Measurements from ENCODE around the gene ASIC4. TPM values are rescaled to one million over a fixed set of nuclear protein-coding genes. Genes with fewer than 3 reads are reported as not detected.

ASIC4 gene
- total and polyA plus RNA-seq, 2 of the 8 experiments (the other 6 are each of a cell fraction or from before 2014, with no cell fraction given), result 0.12 to 0.22 TPM

- no peaks in the 10 kb centered on the region for H3K79me1 ChIP-seq (ENCODE audit: low read depth, low read length)
- no peak overlapping the region; the same call in 1 of the 2 replicates for H2AK5ac ChIP-seq (ENCODE audit: low read depth, low read length)
- H4K20me1 ChIP-seq (replicated peaks in 1 of 2; ENCODE audit: control insufficient read depth in 1 of 2, insufficient read depth in 2 of 2, low read length in 2 of 2), result no peaks in the 10 kb centered on the region
- no peak overlapping the region; the same call in 1 of the 2 replicates for H4K8ac ChIP-seq (ENCODE audit: extremely low read depth, insufficient read depth, low read length)
- H3K23ac ChIP-seq (ENCODE audit: insufficient read length), result no peak overlapping the region
- H3K36me3 ChIP-seq (ENCODE audit: control insufficient read depth in 2 of 4, insufficient read depth in 4 of 4, low read length in 3 of 4), result no peaks in the 10 kb centered on the region
- DNase-seq (ENCODE audit: low read depth in 1 of 2, low spot score in 2 of 2) (no peak), FAIRE-seq (no peak)
- 76% methylated on average over 10 of the region's 11 CpGs; no CpG with 5 or more reads in 1 of the 2 experiments for WGBS, 2 experiments (ENCODE audit: extremely low coverage in 1 of 2, insufficient coverage in 1 of 2, insufficient read length in 1 of 2, insufficient replicate concordance in 2 of 2, low coverage in 1 of 2, low lambda C conversion rate in 2 of 2, missing lambda C conversion rate in 1 of 2)
- H3K9ac ChIP-seq (replicated peaks in 1 of 4; ENCODE audit: extremely low read depth in 1 of 4, low read depth in 3 of 4, low read length in 3 of 4), result no peak overlapping the region
- 0 out of 2 replicates have a peak overlapping the region, but pooled peaks have one; percentile 33 for H2BK12ac ChIP-seq (ENCODE audit: low read depth, low read length)
- H3K4me2 ChIP-seq (ENCODE audit: insufficient read depth in 1 of 2, low read depth in 2 of 2, low read length in 2 of 2), result no peak overlapping the region
- no peak overlapping the region for H2AFZ ChIP-seq (ENCODE audit: low read length)
- no peaks in the 10 kb centered on the region for H3K9me3 ChIP-seq (ENCODE audit: insufficient read depth in 2 of 2, low read depth in 1 of 2, low read length in 1 of 2)
- peak overlapping the region; percentile 95; the same call in 1 of the 2 replicates for H2BK15ac ChIP-seq (ENCODE audit: low read length)
- ChIA-PET CTCF (ENCODE audit: partially characterized antibody) (interaction anchor here (0.8 to 113.1 kb wide), 14 partner anchors 5 to 148 kb away, joined by 3 to 7248 read pairs (median 6); partner anchors contain the start of genes ASIC4, CHPF, DES and GMPPA), POLR2A (ENCODE audit: partially characterized antibody) (interaction anchor here (0.9 to 3.8 kb wide), 13 partner anchors 14 to 84 kb away, joined by 3 to 14 read pairs (median 3); partner anchors contain the start of genes CHPF, GMPPA and TMEM198)
- no peak overlapping the region for H3K4me3 ChIP-seq (ENCODE audit: extremely low read depth in 1 of 4, insufficient read depth in 2 of 4, low read depth in 3 of 4, low read length in 4 of 4)
- no peaks in the 10 kb centered on the region for H3K79me2 ChIP-seq (ENCODE audit: control insufficient read depth in 1 of 2, insufficient read depth in 2 of 2, low read length in 2 of 2)
- H3K4ac ChIP-seq (replicated peaks; ENCODE audit: insufficient read length, low read depth, low read length), result no peak overlapping the region
- H2BK120ac ChIP-seq (replicated peaks; ENCODE audit: low read depth, low read length), result no peak overlapping the region
- peaks cover 2% of the 10 kb centered on the region; the same call in 1 of the 2 replicates for H3K23me2 ChIP-seq (ENCODE audit: low read depth, low read length)
- H3K27ac ChIP-seq (ENCODE audit: low read depth, low read length), result no peak overlapping the region
- H4K5ac ChIP-seq (ENCODE audit: insufficient read length, low read depth, low read length), result no peak overlapping the region
- H2BK20ac ChIP-seq (ENCODE audit: low read length), result no peak overlapping the region
- no peak overlapping the region for H3K14ac ChIP-seq (ENCODE audit: insufficient read length)
- peaks cover 0 to 25% (median 15%) of the 10 kb centered on the region in 4 experiments; a peak in 6 of 7 replicates for H3K4me1 ChIP-seq (replicated peaks in 1 of 4; ENCODE audit: control insufficient read depth in 3 of 4, insufficient read depth in 4 of 4, low read length in 3 of 4)
- peaks cover 0 to 24% (median 12%) of the 10 kb centered on the region in 4 experiments; a peak in 6 of 7 replicates for H3K27me3 ChIP-seq (replicated peaks in 1 of 4; ENCODE audit: control insufficient read depth in 3 of 4, extremely low read depth in 1 of 4, insufficient read depth in 3 of 4, low read length in 3 of 4)
- no peak overlapping the region for H3K56ac ChIP-seq (replicated peaks; ENCODE audit: insufficient read length, low read depth, low read length)
- peak overlapping the region; percentile 45; the same call in 1 of the 2 replicates for H2BK5ac ChIP-seq (ENCODE audit: low read depth, low read length)
- no peak overlapping the region for H4K91ac ChIP-seq (replicated peaks; ENCODE audit: insufficient read length, low read length)
- no peak overlapping the region for H3K18ac ChIP-seq (ENCODE audit: extremely low read depth, low read length)
- no peak for TF ChIP-seq SAP30 (IDR thresholded peaks at IDR 0.05; ENCODE audit: insufficient read depth, insufficient replicate concordance, low read length)
- TF ChIP-seq BCL11A (IDR thresholded peaks at IDR 0.05; ENCODE audit: low read depth in 2 of 2, low read length in 2 of 2), result no peak
- TF ChIP-seq RXRA (IDR thresholded peaks at IDR 0.05; ENCODE audit: insufficient read depth, low read depth, low read length), result no peak
- no peak for TF ChIP-seq JUND (IDR thresholded peaks at IDR 0.05; ENCODE audit: low read length)
- TF ChIP-seq CBX8 (IDR thresholded peaks at IDR 0.05; ENCODE audit: borderline replicate concordance, low read depth, low read length), result no peak
- no peak for TF ChIP-seq CTBP2 (IDR thresholded peaks at IDR 0.05; ENCODE audit: borderline replicate concordance, insufficient read depth, insufficient read length, low read length)
- no peak for TF ChIP-seq KDM5A (IDR thresholded peaks at IDR 0.05; ENCODE audit: low read length)
- no peak for TF ChIP-seq GABPA (IDR thresholded peaks at IDR 0.05; ENCODE audit: borderline replicate concordance, insufficient read depth, low read length)
- TF ChIP-seq CHD2 (IDR thresholded peaks at IDR 0.05; ENCODE audit: low read length), result no peak
- no peak for TF ChIP-seq TBP (IDR thresholded peaks at IDR 0.05; ENCODE audit: low read depth, low read length)
- TF ChIP-seq RNF2 (IDR thresholded peaks at IDR 0.05; ENCODE audit: borderline replicate concordance, low read depth, low read length, missing control alignments, poor library complexity, severe bottlenecking), result no peak
These were observed 12.2 kb downstream of the ASIC4 start for GRCh38 chr2:219526320-219527075.
